HT1080 (cell line): ENCODE data around the gene STPG3. TPM values are rescaled to one million over a fixed set of nuclear protein-coding genes. Genes with fewer than 3 reads are reported as not detected.

ENCODE experiments used
- DNase-seq: peaks from one replicate; pipeline ENCODE4 v3.0.0-alpha.2; 2015; ENCODE audit warnings: low read depth
- total RNA-seq: library from RNA; depleted of rRNA; stranded (reverse); fragments of >200 nt; shearing (Covaris generic); gene quantifications from 2 replicates; pipeline ENCODE4 v1.2.3, GENCODE V29; 2014

The STPG3 gene
- total RNA-seq, 1 experiment from 2014 or later: not detected

- no peak for DNase-seq
Observed at GRCh38 chr9:137278061-137278701, 27.1 kb downstream of the STPG3 start.

- no peak for DNase-seq
Observed at GRCh38 chr9:137278721-137279711, 27.9 kb downstream of the STPG3 start.

GRCh38 chr9:137279741-137280473 is 28.8 kb downstream of the STPG3 start:
- DNase-seq: no peak

- DNase-seq: no peak
Observed at GRCh38 chr9:137280474-137281344, 29.6 kb downstream of the STPG3 start.

GRCh38 chr9:137281345-137282116 is 30.4 kb downstream of the STPG3 start:
- DNase-seq: no peak

- peak; percentile 77 for DNase-seq
Observed at GRCh38 chr9:137286975-137287383, 35.9 kb downstream of the STPG3 start.

GRCh38 chr9:137293094-137293481 is 42.0 kb downstream of the STPG3 start:
- no peak for DNase-seq

- DNase-seq: no peak
Observed at GRCh38 chr9:137293482-137294090, 42.5 kb downstream of the STPG3 start.

GRCh38 chr9:137294091-137294680 is 43.1 kb downstream of the STPG3 start:
- DNase-seq: peak; percentile 53

- no peak for DNase-seq
Observed at GRCh38 chr9:137294681-137295237, 43.7 kb downstream of the STPG3 start.

GRCh38 chr9:137295238-137295811 is 44.2 kb downstream of the STPG3 start:
- DNase-seq: no peak

GRCh38 chr9:137295849-137296669 is 45.0 kb downstream of the STPG3 start:
- no peak for DNase-seq

- DNase-seq: no peak
Observed at GRCh38 chr9:137296670-137297664, 45.9 kb downstream of the STPG3 start.

- DNase-seq: no peak
Observed at GRCh38 chr9:137297966-137298365, 46.9 kb downstream of the STPG3 start.

- no peak for DNase-seq
Observed at GRCh38 chr9:137298401-137299202, 47.5 kb downstream of the STPG3 start.

- DNase-seq: no peak
Observed at GRCh38 chr9:137299203-137299565, 48.1 kb downstream of the STPG3 start.
